Fibroblast of upper back skin (primary cell): ENCODE results near the gene EGF.
"Not testable (repeated sequence)": the region's sequence is repeated elsewhere in the genome, so short reads cannot be mapped to it uniquely, and the experiment has no call there.

ENCODE experiments used
- DNase-seq: peaks from one replicate; pipeline ENCODE4 v3.0.0-alpha.2; 2013

The EGF gene

DNA sequence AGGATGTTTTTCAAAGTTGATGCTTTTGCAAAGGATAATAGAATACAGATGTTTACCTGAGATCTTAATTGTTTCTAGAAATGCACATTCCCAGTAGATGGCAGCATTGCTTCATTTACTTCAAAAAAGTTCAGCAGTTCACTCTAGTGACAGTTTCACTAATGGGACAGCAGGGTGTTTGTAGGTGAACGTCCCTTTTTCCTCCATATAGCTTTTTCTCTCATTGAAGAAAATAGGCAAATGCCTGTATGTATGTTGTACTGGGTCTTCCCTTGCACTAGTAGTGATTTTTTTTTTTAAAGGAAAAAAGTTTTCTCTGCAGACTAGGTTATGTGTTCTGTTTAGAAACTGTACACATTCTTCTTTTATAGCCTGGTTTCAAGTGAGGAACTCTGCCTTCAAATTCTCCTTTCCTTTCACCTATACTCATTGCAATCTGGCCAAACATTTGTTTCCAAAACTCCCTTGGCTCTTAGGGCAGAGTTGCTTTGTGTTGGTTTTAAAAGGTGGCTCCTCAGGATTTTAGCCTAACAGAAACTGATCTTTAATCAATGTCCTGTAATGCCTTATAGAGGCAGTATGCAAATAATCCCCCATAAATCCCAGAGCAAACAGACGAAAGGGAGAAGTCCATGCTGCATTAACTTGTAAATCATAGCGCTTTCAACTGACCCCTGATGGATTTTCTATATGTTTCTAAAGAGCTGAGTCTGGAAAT lies 86.3 kb downstream of the EGF start:
- peak; percentile 67 for DNase-seq

DNA sequence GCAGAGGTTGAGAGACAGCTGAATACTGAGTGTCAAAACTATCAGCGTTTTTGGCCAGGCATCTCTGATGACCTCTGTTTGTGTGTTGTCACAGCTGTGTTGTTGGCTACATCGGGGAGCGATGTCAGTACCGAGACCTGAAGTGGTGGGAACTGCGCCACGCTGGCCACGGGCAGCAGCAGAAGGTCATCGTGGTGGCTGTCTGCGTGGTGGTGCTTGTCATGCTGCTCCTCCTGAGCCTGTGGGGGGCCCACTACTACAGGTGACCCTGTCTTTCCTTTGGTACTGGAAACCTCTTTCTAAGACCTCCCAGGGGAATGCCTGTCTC lies 86.9 kb downstream of the EGF start:
- no peak for DNase-seq

DNA sequence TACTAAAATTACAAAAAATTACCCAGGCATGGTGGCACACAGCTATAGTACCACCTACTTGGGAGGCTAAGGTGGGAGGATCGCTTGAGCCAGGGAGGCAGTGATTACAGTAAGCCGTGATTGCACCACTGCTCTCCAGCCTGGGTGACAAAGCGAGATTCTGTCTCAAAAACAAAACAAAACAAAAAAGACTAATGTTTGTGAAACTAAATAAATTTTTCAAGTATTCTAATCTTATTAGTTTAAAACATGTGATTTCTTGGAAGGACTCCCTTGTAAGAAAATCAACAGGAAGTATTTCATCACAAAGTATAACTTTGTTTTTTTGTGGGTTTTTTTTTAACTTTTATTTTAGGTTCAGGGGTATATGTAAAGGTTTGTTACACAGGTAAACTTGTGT lies 89.6 kb downstream of the EGF start:
- DNase-seq, result no peak

DNA sequence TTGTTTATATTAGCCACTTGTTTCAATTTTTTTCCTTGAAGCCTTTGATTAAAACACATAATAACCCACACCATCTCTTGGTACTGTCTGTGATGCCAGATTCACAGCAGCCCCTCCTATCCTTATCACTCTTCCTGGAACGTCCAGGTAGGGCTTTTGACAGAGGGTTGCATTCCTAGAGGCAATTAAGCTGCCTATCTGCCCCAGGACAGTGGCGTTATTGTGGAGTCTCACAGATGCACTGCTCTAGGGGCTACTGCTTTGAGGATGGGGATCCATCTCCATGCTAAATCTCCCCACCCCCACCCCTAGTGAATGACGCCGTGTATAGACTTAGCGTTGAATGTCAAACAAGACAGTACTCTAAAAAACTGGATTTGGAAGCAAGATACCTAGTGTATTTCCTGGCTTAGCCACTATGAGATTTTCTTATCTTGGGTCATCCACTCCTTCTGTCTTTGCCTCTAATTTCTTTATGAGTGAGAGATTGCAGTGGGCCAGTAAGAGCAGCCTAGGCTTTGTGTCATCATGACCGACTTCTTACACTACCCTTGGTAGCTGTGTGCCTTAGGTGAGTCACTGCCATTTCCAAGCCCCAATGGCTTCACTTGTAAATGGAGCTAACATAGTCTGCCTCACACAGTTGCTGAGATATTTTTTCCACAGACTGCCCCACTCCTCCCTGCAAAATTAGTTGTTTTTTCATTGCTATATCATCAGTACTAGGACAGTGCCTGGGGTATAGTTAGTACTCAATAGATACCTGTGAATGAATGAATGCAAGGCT lies 90.9 kb downstream of the EGF start:
- no peak for DNase-seq

DNA sequence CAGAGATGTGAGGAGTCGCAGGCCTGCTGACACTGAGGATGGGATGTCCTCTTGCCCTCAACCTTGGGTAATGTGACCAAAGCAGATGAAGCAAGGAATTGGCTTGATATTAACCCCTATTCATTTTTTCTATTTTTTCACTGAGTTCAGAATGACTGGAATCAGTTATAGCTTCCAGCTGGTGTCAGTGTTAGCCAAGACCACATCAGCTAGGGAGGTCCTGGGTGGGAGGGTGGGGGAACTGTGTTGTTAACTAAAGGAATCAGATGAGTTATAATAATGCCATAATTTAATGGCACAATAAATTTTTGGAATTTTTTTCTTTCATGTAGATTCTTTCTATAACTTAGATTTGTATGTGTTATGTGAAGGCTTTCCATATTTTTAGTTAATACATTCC lies 91.9 kb downstream of the EGF start:
- no peak for DNase-seq

DNA sequence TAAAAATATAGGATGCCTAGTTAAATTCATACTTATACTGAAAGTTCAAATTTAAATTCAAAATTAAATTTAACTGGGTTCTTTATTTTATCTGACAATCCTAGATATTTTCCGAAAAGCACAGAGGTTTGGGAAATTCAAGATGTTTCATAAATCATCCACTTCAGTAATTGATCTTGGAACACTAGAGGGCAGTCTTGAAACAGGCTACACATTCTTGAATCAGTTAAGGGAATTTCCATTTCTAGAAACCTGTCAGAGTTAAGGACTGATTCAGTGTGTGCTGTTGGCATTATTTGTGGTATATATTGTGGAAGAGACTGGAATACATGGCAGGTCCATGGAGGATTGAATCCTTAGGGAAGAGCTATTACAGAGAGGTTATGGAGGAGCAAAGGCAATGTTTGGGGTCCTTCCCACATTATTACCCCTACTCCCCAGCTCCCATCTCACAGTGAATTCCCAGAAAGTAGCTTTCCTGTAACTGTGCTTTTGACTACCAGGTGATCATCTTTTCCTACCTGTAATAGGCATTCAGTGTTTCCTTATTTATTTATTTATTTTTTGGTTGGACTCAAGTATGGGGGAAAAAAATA lies 92.9 kb downstream of the EGF start:
- peak; percentile 74 for DNase-seq

DNA sequence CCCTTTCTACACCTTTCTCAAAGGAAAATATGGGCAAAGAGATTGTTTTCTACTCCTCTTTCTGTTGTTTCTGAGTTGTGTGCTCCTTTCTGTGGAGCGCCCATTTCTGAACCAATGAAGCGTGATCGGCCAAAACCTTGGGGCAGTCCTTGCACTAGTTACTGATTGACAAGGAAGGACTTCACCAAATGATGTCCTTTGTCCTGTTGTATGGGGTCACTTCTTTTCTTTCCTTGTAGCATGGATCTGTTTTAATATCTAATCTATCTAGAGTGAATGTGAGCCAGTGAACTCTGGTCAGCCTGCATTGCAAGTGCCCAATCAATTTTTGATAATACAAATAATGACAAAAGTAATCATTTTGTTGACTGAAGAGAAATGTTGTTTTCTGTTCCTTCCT lies 94.5 kb downstream of the EGF start:
- DNase-seq, result no peak

DNA sequence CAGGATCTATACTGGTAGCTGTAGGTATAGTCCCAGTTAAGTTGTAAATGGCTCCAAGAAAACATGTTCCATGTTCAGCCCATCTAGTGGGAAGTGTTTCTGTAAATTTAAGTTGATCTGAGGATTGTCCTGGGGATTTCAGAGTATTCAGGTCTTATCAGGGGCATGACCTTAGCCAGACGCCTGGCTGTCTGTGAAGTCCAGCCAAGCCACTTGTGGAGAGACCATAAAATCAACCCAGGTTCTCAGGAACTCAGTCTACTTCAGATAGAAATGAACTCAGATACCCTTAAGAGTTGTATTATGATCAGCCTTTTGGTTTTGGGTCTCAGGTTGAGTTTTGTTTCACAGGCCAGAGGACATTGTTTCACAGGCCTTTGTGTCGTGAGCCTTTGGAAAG lies 95.9 kb downstream of the EGF start:
- no peak for DNase-seq

DNA sequence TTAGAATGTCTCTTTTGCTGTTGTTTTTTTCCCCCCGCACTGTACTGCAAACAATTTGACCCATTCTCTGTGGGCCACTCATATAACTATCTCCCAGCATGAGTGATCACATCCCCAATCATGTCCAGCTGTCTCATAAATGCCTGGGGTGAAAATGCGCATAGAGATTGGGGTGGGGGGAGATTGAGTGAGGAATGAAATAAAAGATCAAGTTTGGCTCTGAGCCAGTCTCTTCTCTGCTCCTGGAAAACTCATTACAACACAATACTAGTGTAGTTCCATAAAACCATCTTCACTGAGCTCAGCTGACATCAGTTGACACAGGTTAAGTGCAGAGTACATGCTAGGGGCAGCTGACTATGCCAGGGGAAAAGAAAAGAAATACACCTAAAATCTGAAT lies 96.9 kb downstream of the EGF start:
- no peak for DNase-seq

DNA sequence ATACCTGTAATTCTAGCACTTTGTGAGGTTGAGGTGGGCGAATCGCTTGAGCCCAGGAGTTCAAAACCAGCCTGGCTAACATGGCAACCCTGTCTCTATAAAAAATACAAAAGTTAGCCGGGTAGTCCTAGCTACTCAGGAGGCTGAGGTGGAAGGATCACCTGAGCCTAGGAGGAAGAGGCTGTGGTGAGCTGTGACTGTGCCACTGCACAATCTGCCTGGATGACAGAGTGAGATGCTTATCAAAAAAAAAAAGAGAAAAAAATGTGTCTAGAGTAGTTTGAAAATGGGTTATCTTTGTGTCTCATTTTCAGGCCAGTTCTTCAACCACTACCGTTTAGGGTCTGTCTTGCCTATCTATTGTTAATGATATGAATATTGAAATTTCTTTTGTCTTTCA lies 98.1 kb downstream of the EGF start:
- DNase-seq, result no peak

DNA sequence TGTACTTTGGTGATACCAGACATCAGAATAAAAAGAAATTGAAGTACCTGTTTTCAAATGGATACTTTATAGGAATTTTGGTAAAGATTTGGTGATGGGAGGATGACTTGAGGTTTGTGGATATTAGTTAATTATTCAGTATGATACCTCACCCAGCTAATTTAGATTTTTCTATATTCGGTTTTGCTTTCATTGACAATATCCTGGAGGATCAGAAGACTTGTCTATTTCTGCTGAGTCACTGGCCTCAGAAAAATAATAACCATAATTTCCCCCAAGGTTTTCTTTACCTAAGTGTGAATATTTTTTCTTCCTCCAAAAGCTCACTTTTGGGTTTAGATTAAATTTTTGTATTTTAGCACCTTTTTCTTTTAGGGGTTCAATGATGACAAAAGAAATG lies 100.2 kb downstream of the EGF start:
- no peak for DNase-seq

DNA sequence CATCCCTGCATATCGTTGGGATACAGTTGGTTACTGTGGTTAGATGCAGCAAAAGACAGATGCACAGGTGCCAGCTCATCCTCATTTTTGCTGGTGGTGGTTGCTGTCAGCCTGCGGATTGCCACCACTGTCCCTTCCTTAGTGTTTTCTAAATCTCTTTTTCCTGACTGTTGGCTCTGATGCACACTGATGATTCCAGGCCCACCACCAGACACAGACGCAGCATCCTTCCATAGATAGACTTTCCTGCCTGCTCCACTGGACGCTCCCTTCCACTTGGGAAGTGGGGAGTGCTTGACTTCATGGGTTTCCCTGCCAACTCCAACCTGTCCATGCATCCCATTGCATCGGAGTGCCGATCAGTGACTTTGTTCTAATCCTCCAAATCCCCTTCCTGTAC lies 101.5 kb downstream of the EGF start:
- no peak for DNase-seq

DNA sequence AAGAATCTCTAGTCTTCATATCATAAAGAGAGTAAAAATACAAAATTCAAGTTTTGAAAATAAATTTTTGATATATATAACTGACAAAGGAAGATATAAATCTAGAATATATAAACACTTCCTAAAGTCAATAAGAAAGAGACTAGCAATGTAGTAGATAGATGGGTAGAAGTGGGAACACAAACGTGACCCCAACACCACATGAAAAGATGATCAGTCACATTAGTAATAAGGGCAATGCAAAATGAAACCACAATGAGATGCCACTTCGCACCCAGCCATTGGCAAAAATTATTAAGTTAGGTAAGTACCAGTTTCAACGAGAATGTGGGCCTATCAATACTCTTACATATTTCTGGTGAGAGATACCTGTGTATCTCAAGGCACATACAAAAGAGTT lies 106.5 kb downstream of the EGF start:
- DNase-seq, result no peak

DNA sequence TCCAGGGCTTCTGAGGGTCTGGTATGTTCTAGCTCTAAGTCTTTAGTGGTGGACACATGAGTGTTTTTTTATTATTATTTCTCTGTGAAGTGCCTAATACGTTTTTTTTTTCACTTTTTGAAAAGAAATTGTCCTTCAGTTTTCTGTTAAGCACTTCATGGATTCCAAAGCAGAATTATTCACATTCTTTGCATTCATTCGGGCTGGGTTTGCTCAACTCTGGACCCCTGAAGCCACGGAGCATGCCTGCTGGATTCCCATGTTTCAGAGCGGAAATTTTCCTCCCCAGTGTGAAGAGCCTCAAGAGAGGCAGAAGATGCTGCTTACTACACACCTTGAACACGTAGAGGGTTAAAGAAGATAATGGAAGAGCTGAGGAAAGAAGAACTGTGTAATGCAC lies 107.5 kb downstream of the EGF start:
- DNase-seq, result peak; percentile 72

DNA sequence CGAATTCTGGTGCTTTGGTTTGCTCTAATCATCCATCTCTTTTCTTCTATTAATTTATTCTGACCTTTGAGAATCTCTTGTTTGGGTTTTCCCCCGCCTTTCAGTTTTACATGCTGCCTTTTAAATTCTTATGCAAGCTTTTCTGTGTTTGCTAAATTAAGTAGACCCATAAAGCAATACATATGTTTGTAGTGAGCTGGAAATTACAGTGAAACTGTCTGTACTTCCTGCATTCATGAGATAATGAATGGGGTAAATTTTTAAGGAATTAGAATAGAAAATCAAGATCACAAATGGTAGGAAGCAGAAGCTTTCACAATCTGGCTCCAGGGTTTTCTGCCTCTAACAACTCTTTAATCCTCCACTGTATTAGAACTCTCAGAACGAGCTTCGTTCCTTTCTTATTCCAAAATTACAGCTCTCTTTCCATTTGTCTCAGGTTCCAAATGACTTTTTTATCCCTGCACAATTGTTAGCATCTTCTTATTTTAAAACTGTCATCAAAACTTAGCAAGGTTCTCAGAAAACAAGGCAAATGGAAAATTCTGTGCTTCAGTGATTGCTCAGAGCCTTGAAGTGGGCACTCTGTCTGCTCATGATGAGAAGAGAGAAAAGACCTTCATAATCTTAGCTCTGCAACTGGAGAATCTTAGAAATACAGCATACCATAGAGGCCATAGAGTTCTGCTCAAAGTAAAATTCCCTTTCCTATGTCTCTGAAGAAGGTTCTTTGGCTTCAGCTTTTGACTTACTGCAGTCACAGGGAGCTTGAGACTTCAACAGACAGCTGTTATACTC lies 108.2 kb downstream of the EGF start:
- no peak for DNase-seq

DNA sequence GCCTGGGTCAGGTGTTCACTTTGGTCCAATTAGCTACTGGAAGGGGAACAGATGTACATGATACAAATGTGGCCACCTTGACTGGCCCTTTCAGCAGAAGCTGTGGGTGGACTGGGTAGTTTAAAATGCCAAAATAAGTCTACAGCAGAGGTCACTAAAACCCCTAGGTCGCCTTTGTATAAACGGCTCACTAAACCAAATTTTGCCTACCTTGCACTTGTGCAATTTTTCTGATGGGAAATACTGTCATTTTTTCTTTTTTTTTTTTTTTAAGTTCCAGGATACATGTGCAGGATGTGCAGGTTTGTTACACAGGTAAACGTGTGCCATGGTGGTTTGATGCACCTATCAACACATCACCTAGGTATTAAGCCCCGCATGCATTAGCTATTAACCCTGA lies 109.8 kb downstream of the EGF start:
- DNase-seq, result no peak

DNA sequence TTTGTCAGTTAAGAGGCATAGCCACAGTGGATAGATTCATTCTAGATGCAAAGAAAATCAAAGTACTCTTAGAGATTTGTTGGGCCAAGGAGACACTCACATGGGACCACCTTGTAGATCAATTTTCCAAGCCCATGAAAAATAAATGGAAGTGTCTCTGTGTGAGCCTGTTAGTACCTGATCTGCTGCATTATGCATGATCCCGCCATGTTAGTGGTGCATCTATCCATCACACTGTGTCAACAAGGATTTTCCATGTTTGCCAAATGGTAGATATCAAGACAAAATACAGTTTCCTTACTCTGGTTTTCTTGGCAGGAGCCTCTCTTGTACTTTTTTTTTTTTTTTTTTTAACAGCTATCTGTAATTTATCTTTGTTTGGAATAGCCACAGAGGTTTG lies 112.4 kb downstream of the EGF start:
- DNase-seq, result no peak

DNA sequence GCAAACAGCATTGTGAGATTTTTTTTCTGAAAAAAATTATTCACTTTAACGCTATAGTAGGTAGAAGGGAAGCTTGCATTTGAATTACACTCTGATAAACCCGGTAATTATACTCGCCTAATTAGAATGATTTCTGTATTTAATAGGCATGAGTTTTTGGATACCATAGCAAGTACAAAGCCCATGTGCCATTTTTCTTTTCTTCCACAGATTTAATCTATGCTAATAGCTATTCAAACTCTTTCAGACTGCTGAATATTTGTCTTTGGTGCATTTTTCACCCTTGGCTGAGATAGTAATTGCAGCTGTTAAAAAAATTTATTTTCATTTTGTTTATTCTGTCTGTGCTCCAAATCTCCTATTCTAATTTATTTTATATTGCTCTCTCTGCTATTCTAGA lies 113.0 kb downstream of the EGF start:
- DNase-seq, result no peak

DNA sequence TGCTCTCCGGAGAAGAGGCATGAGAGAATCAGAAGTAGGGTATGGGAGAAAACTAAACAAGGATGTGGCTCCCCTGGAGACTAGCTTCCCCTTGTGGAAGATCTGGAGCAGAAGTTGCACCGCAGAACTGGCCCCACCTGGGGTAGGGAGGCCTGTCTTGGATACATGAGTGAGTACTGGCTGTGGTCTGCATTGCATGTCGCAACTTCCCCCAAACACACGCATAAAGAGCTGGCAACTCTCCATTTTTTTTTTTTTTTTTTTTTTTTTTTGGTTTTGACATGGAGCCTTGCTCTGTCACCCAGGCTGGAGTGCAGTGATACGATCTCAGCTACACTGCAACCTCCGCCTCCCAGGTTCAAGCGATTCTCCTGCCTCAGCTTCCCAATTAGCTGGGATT lies 119.9 kb downstream of the EGF start:
- peak; percentile 35 for DNase-seq

DNA sequence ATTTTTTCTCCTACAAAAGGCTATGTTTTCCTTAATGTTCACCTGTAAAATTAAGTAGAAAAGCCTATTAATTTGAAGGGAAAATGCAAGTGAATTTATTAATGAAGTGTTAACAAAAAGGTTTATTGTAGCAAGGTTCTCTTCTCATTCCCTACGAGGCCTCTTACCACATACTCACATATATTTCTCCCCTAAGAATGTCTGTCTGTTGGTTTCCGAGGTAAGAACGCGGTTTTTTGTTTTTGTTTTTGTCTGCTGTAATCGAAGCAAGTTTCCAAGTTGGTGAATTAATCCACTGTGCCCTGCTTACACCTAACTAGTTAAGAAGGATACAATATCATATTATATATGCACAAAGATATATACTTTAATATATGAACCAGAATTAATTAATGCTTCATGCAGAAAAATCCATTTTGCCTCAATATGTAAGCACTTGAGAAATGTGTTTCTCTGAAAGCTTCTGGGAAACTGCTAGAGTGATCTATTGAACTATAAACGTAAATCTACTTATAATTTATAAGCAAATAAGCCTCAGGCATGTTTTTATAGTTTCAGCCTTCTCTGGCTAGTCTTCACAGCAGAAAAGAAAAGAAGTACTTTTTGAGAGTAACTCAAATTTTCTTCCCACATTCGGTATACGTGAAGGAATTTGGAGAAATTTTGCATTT lies 120.8 kb downstream of the EGF start:
- no peak for DNase-seq

DNA sequence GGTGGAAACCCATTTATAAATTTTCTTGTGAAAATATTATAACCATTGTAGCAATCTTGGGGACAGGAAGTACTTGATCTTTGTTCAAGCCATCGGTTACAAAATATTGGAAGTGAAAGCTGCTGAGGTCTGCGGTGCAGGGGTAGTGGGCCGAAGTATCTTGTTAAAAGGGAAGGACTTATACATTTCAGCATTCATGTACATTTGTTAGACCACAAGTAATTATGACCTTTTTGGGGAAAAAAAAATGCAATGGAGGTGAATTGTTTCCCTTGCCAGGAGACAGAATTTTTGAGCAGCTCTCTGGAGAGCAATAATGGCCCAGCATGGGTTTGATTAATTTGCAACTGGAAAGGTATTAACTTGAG lies 121.3 kb downstream of the EGF start:
- DNase-seq, result peak; percentile 17

DNA sequence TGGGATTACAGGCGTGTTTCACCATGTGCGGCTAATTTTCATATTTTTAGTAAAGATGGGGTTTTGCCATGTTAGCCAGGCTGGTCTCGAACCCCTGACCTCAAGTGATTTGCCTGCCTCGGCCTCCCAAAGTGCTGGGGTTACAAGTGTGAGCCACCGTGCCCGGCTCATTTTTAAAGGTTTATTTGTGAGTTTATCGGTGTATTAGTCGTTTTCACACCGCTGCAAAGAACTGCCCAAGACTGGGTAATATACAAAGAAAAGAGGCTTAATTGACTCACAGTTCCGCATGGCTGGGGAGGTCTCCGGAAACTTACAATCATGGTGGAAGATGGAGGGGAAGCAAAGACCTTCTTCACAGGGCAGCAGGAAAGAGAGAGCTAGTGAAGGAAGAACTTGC lies 126.5 kb downstream of the EGF start:
- not testable (repeated sequence) for DNase-seq

DNA sequence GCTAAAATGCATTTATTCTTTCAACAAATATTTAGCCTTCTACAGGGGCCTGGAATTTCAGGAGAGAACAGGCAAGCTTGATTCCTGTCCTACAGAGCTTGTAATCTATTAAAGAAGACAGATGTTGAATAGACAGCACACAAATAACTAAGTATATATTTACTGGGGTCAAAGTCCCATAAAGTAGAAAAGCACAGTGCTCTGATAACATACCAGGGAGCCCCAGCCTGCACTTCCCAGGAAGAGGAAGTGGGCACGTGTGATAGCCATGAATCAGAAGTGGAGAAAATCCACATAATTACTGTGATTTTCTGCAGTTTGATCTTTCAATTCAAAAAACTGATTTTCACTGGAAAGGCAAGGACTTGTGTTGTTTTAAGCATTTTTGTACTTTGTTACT lies 129.1 kb downstream of the EGF start:
- no peak for DNase-seq
